Measurements from ENCODE around the gene TGM4. TPM values are rescaled to one million over a fixed set of nuclear protein-coding genes. Genes with fewer than 3 reads are reported as not detected.
"Not testable (repeated sequence)": the region's sequence is repeated elsewhere in the genome, so short reads cannot be mapped to it uniquely, and the experiment has no call there.

The TGM4 gene
- total RNA-seq, 3 donors from 2014 or later = 0.16 TPM; not detected in 2

DNA sequence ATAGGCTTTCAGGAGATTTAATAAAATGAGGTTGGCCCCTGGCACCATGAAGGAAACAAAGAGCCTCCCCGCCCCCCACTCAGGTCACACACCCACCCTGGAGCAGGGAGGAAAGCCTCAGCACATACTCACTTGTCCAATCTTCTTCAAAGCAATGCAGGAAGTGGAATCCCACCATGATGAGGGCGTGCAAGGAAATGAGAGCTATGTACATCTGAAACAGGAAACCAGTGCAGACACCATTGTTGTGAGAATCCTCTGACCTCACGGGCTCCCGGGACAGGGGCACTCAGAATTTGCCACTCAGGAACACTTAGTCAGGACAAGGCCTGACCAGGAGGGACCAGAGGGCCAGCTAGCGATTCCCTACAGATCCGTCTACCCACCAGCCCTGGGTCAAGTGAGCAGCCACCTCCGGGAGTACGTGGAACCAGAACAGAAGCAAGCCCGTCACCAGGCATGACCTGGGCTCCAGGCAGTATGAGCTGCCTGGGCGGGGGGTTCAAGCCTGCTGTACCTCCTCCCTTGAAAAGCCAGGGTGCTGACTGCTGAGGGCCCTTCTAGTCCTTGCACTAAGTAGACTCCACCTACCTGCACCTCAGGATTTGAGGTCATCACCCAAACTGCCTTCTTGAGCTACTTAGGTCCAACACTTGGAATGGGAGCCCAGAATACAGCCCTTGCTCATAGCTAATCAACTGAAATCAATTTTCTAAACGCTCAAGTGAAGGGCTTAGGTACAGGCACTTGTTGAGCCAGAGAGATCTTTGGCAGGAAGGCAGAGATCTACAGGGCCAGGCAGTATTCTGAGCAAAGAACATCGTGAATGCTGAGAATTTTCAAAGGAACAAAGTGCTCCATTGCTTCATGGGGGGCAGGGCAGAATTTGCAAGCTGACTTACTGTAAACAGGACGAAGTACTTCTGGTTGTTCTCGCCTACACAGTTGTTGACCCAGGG lies 58.9 kb downstream of the TGM4 start:
- Histone ChIP-seq H3K36me3 (no peaks in the 10 kb centered on the region), H3K27ac (no peak overlapping the region), H3K27me3 (no peaks in the 10 kb centered on the region), H3K9me3 (no peaks in the 10 kb centered on the region), H3K4me1 (no peaks in the 10 kb centered on the region), H3K4me3 (no peak overlapping the region)
- DNase-seq (ENCODE audit: low spot score in 2 of 2) = no peak
- intact Hi-C loops (cut with DNase I; ENCODE audit: low total_unique reads) = no loop called here
- no peak for TF ChIP-seq POLR2A (IDR thresholded peaks at IDR 0.05)
- no peak for TF ChIP-seq POLR2AphosphoS5 (IDR thresholded peaks at IDR 0.05)
- TF ChIP-seq, protein P1, sequence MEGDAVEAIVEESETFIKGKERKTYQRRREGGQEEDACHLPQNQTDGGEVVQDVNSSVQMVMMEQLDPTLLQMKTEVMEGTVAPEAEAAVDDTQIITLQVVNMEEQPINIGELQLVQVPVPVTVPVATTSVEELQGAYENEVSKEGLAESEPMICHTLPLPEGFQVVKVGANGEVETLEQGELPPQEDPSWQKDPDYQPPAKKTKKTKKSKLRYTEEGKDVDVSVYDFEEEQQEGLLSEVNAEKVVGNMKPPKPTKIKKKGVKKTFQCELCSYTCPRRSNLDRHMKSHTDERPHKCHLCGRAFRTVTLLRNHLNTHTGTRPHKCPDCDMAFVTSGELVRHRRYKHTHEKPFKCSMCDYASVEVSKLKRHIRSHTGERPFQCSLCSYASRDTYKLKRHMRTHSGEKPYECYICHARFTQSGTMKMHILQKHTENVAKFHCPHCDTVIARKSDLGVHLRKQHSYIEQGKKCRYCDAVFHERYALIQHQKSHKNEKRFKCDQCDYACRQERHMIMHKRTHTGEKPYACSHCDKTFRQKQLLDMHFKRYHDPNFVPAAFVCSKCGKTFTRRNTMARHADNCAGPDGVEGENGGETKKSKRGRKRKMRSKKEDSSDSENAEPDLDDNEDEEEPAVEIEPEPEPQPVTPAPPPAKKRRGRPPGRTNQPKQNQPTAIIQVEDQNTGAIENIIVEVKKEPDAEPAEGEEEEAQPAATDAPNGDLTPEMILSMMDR (IDR thresholded peaks at IDR 0.05) = no peak

DNA sequence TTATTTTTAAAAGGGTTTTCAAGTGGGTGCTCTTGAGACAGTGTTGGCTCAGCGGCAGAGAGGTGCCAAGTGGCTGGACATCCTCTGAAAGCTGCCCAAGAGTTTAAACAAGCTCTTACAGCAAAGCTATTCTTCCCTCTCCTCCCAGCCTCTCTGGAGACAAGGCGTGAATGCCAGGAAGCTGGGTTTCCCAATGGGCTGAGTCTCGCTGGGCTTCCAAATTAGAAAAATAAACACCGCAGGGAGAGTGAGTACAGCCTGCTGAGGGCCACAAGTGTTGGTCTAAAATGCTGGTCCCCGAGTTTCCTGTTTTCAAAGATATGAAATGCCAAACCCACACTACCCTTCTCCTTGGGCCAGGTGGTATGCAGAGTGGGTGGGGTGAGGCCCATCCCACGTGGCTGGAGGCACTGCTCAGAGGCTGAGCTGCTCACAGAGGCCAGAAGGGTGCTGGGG lies 65.2 kb downstream of the TGM4 start:
- H3K4me1 ChIP-seq = no peaks in the 10 kb centered on the region
- no peak overlapping the region for H3K4me3 ChIP-seq
- H3K27ac ChIP-seq = peak overlapping the region in 1 of 2 donors; percentile 35
- DNase-seq (ENCODE audit: low spot score in 2 of 2) = no peak
- TF ChIP-seq POLR2A (IDR thresholded peaks at IDR 0.05) (no peak), POLR2AphosphoS5 (IDR thresholded peaks at IDR 0.05) (no peak)
- TF ChIP-seq, protein P1 (IDR thresholded peaks at IDR 0.05) = no peak
- no peaks in the 10 kb centered on the region for H3K9me3 ChIP-seq
- no peaks in the 10 kb centered on the region for H3K27me3 ChIP-seq
- H3K36me3 ChIP-seq = no peaks in the 10 kb centered on the region
- intact Hi-C loops (cut with DNase I; ENCODE audit: low total_unique reads) = no loop called here

DNA sequence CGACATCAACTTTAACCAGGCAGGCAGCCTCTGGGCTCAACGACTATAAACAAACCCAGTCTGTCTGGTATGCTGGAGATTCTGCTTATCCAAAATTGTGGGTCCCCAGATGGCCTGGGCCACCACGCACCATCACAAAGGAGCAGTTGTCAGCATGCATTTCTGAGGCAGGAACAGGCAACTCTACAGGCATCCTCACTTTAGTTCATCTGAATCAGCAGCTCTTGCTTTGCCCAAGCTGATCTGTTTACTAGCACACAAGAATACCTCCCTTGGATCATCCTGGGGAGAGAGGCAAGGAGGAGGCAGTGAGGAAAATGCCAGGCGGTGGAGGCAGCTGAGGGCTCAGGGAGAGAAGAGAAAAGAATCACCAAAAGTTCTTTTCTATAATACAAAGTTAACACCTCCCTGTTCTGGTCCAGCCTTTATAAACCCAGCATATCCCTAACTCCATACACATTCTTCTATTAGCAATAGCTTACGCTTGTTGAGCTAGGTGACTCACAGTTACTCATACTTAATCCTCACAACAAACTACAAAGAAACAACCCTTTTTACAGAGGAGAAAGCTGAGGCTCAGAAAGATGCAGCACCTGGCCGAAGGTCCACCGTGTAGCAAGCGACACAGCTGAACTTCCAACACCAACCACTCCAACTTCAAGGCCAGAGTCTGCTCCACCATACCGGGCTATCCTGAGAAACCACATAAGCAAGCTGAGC lies 68.0 kb downstream of the TGM4 start:
- intact Hi-C loops (cut with DNase I; ENCODE audit: low total_unique reads) = no loop called here
- TF ChIP-seq POLR2AphosphoS5 (IDR thresholded peaks at IDR 0.05) = no peak
- TF ChIP-seq POLR2A (IDR thresholded peaks at IDR 0.05) = no peak
- TF ChIP-seq, protein P1 (IDR thresholded peaks at IDR 0.05) = no peak
- H3K27ac ChIP-seq = no peak overlapping the region
- H3K36me3 ChIP-seq = no peaks in the 10 kb centered on the region
- no peaks in the 10 kb centered on the region for H3K9me3 ChIP-seq
- no peak for DNase-seq (ENCODE audit: low spot score in 2 of 2)
- no peaks in the 10 kb centered on the region for H3K27me3 ChIP-seq
- H3K4me3 ChIP-seq = no peak overlapping the region
- H3K4me1 ChIP-seq = no peaks in the 10 kb centered on the region

DNA sequence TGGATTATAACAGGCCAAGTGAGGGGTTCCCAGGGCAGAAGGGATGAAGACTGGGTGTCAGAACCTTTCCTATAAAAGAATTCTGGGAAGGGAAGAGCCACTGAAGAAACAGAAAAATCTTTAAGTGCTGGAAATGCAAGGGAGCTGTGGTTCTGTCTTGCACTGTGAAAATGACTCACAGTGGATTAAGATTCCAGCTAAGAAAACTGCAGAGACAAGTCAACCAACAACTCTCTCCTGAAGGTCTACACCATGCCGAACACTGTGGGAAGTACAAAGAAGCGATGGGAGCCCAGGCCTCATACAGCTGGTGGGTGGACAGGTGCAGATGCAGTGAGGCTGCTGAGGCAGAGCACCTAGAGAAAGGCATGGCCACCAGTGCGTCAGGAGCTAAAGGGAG lies 73.8 kb downstream of the TGM4 start:
- no peaks in the 10 kb centered on the region for H3K27me3 ChIP-seq
- H3K4me3 ChIP-seq = no peak overlapping the region
- DNase-seq (ENCODE audit: low spot score in 2 of 2) = no peak
- no peaks in the 10 kb centered on the region for H3K9me3 ChIP-seq
- no peak overlapping the region for H3K27ac ChIP-seq
- intact Hi-C loops (cut with DNase I; ENCODE audit: low total_unique reads) = no loop called here
- no peaks in the 10 kb centered on the region for H3K36me3 ChIP-seq
- TF ChIP-seq POLR2AphosphoS5 (IDR thresholded peaks at IDR 0.05) (no peak), POLR2A (IDR thresholded peaks at IDR 0.05) (no peak)
- TF ChIP-seq, protein P1 (IDR thresholded peaks at IDR 0.05) = no peak
- H3K4me1 ChIP-seq = no peaks in the 10 kb centered on the region

DNA sequence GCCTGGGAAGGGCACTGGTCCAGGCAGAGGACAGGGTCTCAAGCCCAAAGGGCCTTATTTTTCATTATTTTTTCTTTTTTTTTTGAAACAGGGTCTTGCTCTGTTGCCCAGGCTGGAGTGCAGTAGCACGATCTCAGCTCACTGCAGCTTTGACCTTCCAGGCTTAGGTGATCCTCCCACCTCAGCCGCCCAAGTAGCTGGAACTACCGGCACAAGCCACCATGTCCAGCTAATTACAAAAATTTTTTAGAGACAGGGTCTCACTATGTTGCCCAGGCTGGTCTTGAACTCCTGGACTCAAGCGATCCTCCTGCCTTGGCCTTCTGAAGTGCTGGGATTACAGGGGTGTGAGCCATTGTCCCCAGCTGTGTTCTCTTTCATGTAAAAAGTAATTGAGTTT lies 75.4 kb downstream of the TGM4 start:
- intact Hi-C loops (cut with DNase I; ENCODE audit: low total_unique reads); H3K36me3 ChIP-seq; H3K4me3 ChIP-seq; DNase-seq (ENCODE audit: low spot score in 2 of 2); H3K9me3 ChIP-seq; H3K27me3 ChIP-seq; H3K4me1 ChIP-seq; H3K27ac ChIP-seq: not testable (repeated sequence)

Data from breast epithelium (tissue), 4 donors.